Activated naive CD8-positive, alpha-beta T cell treated with anti-CD3 and anti-CD28 coated beads for 36 hours (primary cell): ENCODE results near the gene CCNK. TPM values are rescaled to one million over a fixed set of nuclear protein-coding genes. Genes with fewer than 3 reads are reported as not detected.

ENCODE experiments used
- DNase-seq: peaks from one replicate; pipeline ENCODE4 v3.0.0; 2021
- H3K27ac Mint-ChIP-seq: one replicate; pipeline ENCODE4 v1.8.0; 2022; ENCODE audit warnings: mild to moderate bottlenecking, moderate library complexity, mixed read lengths
- H3K27me3 Mint-ChIP-seq: one replicate; pipeline ENCODE4 v1.8.0; 2022; ENCODE audit warnings: mild to moderate bottlenecking, mixed read lengths
- H3K36me3 Mint-ChIP-seq: one replicate; pipeline ENCODE4 v1.8.0; 2021; ENCODE audit warnings: mild to moderate bottlenecking, mixed read lengths
- H3K4me1 Mint-ChIP-seq: one replicate; pipeline ENCODE4 v1.8.0; 2021; ENCODE audit warnings: mixed read lengths
- H3K4me3 Mint-ChIP-seq: one replicate; pipeline ENCODE4 v1.8.0; 2022; ENCODE audit warnings: mild to moderate bottlenecking, moderate library complexity, mixed read lengths
- H3K9me3 Mint-ChIP-seq: one replicate; pipeline ENCODE4 v1.8.0; 2022; ENCODE audit warnings: mixed read lengths
- total RNA-seq, 2 experiments: library from RNA; stranded (reverse); gene quantifications; one replicate each; pipeline ENCODE4 v1.2.3, GENCODE V29; 2021

The CCNK gene
- total RNA-seq, 2 experiments from 2014 or later: 103 to 108 TPM

GRCh38 chr14:99527427-99528076 lies 46.3 kb downstream of the CCNK start:
- H3K27me3 Mint-ChIP-seq: no peaks in the 10 kb centered on the region
- no peaks in the 10 kb centered on the region for H3K36me3 Mint-ChIP-seq
- H3K9me3 Mint-ChIP-seq: no peaks in the 10 kb centered on the region
- no peak for DNase-seq
- no peak overlapping the region for H3K4me3 Mint-ChIP-seq
- no peak overlapping the region for H3K27ac Mint-ChIP-seq
- H3K4me1 Mint-ChIP-seq: peaks cover 12% of the 10 kb centered on the region

DNA sequence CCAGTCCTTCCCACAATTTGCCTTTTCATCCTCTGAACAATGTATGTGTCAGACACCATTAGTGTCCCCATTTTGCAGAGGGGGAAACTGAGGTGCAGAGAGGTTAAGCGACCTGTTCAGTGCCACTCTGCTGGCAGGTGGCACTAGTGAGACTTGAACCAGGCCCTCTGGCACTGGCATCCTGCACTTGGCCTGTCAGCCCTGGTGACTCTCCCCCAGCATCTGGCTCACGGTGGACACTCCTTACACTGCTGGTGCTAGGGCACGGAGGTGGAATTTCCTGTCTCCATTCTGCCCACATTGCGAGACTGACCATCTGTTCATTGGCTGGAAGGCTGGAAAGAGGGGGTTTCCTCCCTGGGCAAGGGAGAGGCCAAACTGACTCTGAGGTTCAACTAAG lies 48.7 kb downstream of the CCNK start:
- Mint-ChIP-seq H3K9me3 (no peaks in the 10 kb centered on the region), H3K27me3 (no peaks in the 10 kb centered on the region), H3K36me3 (no peaks in the 10 kb centered on the region), H3K4me1 (peaks cover 12% of the 10 kb centered on the region), H3K27ac (no peak overlapping the region), H3K4me3 (no peak overlapping the region)
- DNase-seq: no peak

DNA sequence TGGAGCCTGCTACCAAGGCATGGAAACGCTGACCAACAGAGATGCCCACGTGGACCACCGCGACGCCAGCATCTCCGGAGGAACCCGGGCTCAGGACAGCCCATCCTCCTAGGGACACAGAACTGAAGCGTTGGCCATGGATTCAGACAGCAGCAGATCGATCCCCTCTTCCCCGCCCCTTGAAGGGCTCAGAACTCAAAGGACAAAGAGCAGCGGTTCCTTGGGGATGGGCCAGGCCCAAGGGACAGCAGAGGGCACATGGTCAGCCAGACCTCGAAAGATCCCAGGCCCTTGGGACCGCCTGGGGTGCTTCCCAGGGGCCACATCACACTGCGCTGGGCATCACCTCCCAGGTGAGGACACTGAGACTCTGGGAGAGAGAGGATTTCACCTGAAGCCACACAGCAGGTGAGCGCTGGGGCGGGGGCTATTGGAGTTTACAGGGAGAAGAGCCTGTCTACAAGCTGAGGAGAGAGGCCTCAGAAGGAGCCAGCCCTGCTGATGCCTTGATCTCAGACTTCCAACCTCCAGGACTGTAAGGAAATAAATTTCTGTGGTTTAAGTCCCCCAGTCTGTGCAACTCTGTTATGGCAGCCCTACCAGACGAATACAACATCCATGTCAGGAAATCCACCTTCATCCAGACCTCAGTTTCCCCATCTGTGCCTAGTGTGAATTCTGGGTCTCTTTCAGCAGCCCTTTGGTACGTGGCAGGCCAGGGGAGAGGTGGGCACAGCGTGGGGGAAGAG lies 49.4 kb downstream of the CCNK start:
- H3K4me1 Mint-ChIP-seq: peaks cover 9% of the 10 kb centered on the region

DNA sequence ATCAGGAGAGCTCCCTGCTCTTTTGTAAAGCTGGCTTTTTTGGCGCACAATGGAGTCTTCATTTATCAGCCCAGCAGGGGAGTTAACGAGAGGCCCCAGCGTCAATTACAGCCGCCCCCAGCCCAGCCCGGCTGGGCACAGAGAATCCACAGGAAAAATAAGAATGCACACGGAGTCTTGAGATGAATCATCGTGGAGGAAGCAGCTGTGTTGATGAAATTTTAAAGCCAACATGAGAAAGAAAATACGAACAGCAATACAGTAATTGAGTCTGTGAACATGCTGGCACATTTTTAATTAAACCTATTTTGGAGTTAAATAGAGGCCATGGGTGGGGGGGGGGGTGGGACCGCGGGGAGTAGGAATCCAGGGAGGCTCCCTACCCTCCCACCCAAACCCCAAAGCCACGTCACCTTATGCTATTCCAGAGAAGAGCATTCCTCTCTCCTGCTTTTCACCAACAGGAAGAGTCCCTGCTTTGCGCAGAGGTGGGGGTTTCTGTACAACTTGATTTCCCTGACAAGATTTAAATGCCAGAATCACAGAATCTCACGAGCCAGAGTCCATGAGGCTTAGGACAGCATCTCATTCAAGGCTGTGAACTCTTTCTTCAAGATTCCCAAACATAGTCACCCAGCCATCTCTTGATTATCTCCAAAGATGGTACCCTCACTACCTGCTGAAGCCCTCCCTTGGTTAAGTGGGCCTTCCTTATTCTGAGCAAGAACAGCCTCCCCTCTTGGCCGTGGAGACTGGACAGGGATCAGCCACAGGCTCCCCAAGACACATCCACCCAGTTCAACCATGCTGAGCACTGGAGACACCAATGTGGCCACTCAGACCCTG lies 50.3 kb downstream of the CCNK start:
- H3K27me3 Mint-ChIP-seq: no peaks in the 10 kb centered on the region
- no peak overlapping the region for H3K4me3 Mint-ChIP-seq

More for the DNA sequence above, 49.4 kb downstream of the CCNK start:
- Mint-ChIP-seq H3K27ac (no peak overlapping the region), H3K9me3 (no peaks in the 10 kb centered on the region), H3K27me3 (no peaks in the 10 kb centered on the region), H3K36me3 (no peaks in the 10 kb centered on the region), H3K4me3 (no peak overlapping the region)
- DNase-seq: no peak

DNA sequence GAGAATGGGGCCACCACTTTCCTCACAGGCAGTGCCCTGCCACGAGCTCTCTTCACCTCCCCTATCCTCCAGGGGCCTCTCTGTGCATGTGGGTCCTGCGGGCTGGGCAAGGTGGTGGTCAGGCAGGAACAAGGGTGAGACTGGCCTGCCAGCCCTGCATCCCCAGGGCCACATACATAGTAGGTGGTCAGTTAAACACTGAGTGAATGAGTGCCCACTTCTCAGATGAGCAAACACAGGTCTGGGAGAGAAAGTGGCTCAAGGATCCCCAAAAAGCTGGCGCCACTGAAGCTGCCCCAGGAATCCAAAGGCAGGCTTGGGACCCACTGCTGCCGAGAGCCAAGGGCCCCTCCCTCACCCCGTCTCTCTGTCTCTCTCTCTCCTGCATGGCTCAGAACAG lies 51.1 kb downstream of the CCNK start:
- H3K27me3 Mint-ChIP-seq: no peaks in the 10 kb centered on the region
- no peak for DNase-seq
- H3K36me3 Mint-ChIP-seq: no peaks in the 10 kb centered on the region
- no peaks in the 10 kb centered on the region for H3K9me3 Mint-ChIP-seq
- H3K27ac Mint-ChIP-seq: no peak overlapping the region
- H3K4me1 Mint-ChIP-seq: peaks cover 2% of the 10 kb centered on the region
- H3K4me3 Mint-ChIP-seq: no peak overlapping the region

More for the DNA sequence above, 50.3 kb downstream of the CCNK start:
- H3K27ac Mint-ChIP-seq: no peak overlapping the region
- H3K36me3 Mint-ChIP-seq: no peaks in the 10 kb centered on the region
- peaks cover 4% of the 10 kb centered on the region for H3K4me1 Mint-ChIP-seq
- no peaks in the 10 kb centered on the region for H3K9me3 Mint-ChIP-seq
- DNase-seq: no peak

- Mint-ChIP-seq H3K36me3 (no peaks in the 10 kb centered on the region), H3K9me3 (no peaks in the 10 kb centered on the region), H3K4me3 (no peak overlapping the region), H3K27me3 (no peaks in the 10 kb centered on the region), H3K27ac (no peak overlapping the region), H3K4me1 (peaks cover 2% of the 10 kb centered on the region)
- DNase-seq: no peak
Observed at GRCh38 chr14:99534333-99534732, 53.1 kb downstream of the CCNK start.

- Mint-ChIP-seq H3K4me1 (peaks cover 2% of the 10 kb centered on the region), H3K27me3 (no peaks in the 10 kb centered on the region), H3K9me3 (no peaks in the 10 kb centered on the region)
Observed at GRCh38 chr14:99534863-99535262, 53.7 kb downstream of the CCNK start.

GRCh38 chr14:99535448-99535847 lies 54.2 kb downstream of the CCNK start:
- Mint-ChIP-seq H3K36me3 (no peaks in the 10 kb centered on the region), H3K27ac (no peak overlapping the region), H3K9me3 (no peaks in the 10 kb centered on the region), H3K27me3 (no peaks in the 10 kb centered on the region), H3K4me3 (no peak overlapping the region), H3K4me1 (peaks cover 2% of the 10 kb centered on the region)
- no peak for DNase-seq

More at GRCh38 chr14:99534863-99535262, 53.7 kb downstream of the CCNK start:
- Mint-ChIP-seq H3K4me3 (no peak overlapping the region), H3K36me3 (no peaks in the 10 kb centered on the region), H3K27ac (no peak overlapping the region)
- no peak for DNase-seq

DNA sequence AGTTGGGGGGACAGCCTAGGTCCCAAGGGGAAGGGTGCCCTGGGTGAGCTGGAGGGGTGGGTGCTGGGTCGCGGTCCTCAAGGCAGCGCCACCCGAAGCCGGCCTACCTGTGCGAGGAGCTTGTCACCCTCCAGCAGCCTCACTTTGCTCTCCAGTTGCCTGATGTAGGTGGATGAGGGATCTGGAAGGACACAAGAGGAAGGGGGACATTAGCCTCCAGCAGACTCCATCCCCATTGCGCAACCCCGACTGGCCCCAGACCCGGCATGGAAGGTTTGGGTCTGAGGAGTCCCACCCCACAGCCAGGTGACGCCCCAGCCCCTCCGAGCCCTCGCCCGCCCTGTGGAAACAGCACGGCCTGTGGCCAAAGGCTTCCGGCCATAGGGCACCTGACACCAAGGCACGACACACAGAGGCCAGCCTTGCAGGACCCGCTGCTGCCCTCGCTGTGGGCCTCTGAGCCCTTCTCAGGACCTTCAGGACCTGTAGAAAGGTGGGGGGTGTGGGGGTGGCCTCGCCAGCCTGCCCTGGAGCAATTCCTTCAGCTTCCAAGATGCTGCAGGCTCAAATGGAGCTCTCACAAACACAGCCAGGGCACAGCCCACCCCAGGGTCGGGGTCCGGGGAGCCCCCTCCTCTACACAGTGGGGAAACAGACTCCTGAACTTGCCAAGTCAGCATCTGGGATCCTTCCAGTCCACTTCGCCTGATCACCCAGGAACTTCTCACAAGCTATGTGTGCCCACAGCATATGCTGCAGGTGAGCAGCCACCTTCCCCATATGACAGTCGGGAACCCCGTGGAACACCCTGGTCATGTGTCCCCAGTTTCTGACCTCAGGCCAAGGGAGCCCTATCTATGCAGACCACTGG lies 54.9 kb downstream of the CCNK start:
- H3K4me1 Mint-ChIP-seq: peaks cover 4% of the 10 kb centered on the region
- no peaks in the 10 kb centered on the region for H3K9me3 Mint-ChIP-seq
- no peak overlapping the region for H3K4me3 Mint-ChIP-seq
- no peak for DNase-seq
- H3K27me3 Mint-ChIP-seq: no peaks in the 10 kb centered on the region
- H3K36me3 Mint-ChIP-seq: no peaks in the 10 kb centered on the region
- H3K27ac Mint-ChIP-seq: no peak overlapping the region

- H3K9me3 Mint-ChIP-seq: no peaks in the 10 kb centered on the region
- peaks cover 6% of the 10 kb centered on the region for H3K4me1 Mint-ChIP-seq
- no peak overlapping the region for H3K4me3 Mint-ChIP-seq
- no peak for DNase-seq
- no peaks in the 10 kb centered on the region for H3K36me3 Mint-ChIP-seq
- H3K27me3 Mint-ChIP-seq: no peaks in the 10 kb centered on the region
- no peak overlapping the region for H3K27ac Mint-ChIP-seq
Observed at GRCh38 chr14:99537399-99537798, 56.2 kb downstream of the CCNK start.

GRCh38 chr14:99538275-99538674 lies 57.1 kb downstream of the CCNK start:
- H3K9me3 Mint-ChIP-seq: no peaks in the 10 kb centered on the region
- H3K27ac Mint-ChIP-seq: no peak overlapping the region
- H3K36me3 Mint-ChIP-seq: no peaks in the 10 kb centered on the region
- H3K4me1 Mint-ChIP-seq: peaks cover 6% of the 10 kb centered on the region
- DNase-seq: no peak
- H3K27me3 Mint-ChIP-seq: no peaks in the 10 kb centered on the region
- H3K4me3 Mint-ChIP-seq: no peak overlapping the region

GRCh38 chr14:99538733-99539132 lies 57.5 kb downstream of the CCNK start:
- DNase-seq: no peak
- Mint-ChIP-seq H3K4me1 (peaks cover 6% of the 10 kb centered on the region), H3K27ac (no peak overlapping the region), H3K27me3 (no peaks in the 10 kb centered on the region), H3K4me3 (no peak overlapping the region), H3K36me3 (no peaks in the 10 kb centered on the region), H3K9me3 (no peaks in the 10 kb centered on the region)

DNA sequence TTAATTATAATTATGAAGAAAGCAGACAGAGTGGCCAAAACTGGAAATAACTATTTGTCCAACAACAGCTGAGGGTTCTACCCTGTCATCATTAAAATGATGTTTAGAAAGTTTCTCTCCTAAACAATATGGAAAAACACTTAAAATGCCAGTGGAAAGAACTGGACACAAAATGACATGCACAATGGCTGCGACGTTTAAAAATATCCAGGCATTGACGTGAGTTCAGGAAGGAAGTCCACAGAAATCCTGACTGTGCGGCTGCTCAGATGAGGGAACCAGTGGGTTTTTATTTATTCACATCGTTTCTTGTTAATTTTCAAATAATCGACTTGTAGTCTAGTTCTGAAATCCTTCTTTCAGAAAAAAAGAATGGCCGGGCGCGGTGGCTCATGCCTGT lies 58.3 kb downstream of the CCNK start:
- no peaks in the 10 kb centered on the region for H3K36me3 Mint-ChIP-seq
- H3K27ac Mint-ChIP-seq: no peak overlapping the region
- no peak for DNase-seq
- no peaks in the 10 kb centered on the region for H3K9me3 Mint-ChIP-seq
- H3K4me1 Mint-ChIP-seq: peaks cover 8% of the 10 kb centered on the region
- H3K4me3 Mint-ChIP-seq: no peak overlapping the region
- H3K27me3 Mint-ChIP-seq: no peaks in the 10 kb centered on the region

DNA sequence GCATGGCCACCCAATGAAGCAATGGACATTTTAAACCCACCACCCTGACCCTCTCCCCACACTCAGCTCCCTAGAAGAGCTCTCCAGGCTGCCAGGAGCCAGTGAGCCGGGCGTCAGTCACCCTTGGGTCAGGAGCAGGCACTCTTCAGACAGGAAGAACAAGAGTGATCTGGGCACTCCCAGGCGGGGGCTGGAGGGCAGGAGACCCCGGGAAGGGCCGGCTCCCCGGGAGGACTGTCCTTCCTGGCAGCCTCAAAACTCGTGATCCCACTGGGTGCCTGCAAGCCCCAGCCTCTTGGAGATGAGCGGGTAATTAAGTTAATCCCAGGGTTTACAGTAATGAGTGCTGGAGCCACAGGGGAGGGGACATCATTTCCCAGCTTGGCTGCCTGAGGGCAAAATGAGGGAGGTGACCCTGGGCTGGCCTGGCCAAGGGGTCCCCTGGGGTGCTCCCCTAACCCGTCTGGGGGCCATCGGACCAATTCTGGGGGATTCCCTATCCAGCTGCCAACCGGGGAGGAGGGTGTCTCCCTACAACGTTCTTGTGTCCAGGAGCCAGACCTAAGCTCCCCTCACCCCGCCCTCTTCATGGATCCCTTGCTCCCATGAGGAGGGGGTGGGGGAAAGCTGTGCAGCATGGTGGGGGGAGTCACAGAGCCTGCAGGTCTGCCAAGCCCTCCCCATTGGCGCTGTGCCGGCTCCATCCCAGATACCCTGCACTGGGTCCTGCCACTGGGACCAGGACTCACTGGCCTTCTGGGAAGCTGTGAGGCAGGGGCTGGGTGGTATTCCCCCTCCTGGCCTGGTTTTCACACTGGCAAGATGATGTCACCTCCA lies 59.2 kb downstream of the CCNK start:
- no peak overlapping the region for H3K4me3 Mint-ChIP-seq
- H3K27me3 Mint-ChIP-seq: no peaks in the 10 kb centered on the region
- no peak overlapping the region for H3K27ac Mint-ChIP-seq
- H3K36me3 Mint-ChIP-seq: no peaks in the 10 kb centered on the region
- no peaks in the 10 kb centered on the region for H3K9me3 Mint-ChIP-seq
- DNase-seq: no peak
- peaks cover 8% of the 10 kb centered on the region for H3K4me1 Mint-ChIP-seq
